Endothelial cell of umbilical vein (primary cell): ENCODE results near the gene CCDC188. TPM values are rescaled to one million over a fixed set of nuclear protein-coding genes. Genes with fewer than 3 reads are reported as not detected.

Experiments used
- BruUV-seq: library from RNA; stranded (reverse); fragments of 400-500 nt; replicated peaks from 2 replicates; lab custom pipeline; 2021; lab: Mats Ljungman, UMichigan
- CTCF ChIA-PET: fragments of 300-600, 350-600 bp; sonication (Branson Sonifier 250); formaldehyde crosslinking; loops from one replicate; lab custom pipeline; 2021; ENCODE audit warnings: antibody characterized with exemption, inconsistent platforms; lab: Charles Lee
- POLR2A ChIA-PET: fragments of 300-600, 350-600 bp; sonication (Branson Sonifier 250); formaldehyde crosslinking; loops from one replicate; lab custom pipeline; 2021; ENCODE audit warnings: antibody characterized with exemption, inconsistent platforms; lab: Charles Lee
- DNase-seq: peaks from one replicate; pipeline ENCODE4 v3.0.0-alpha.2; 2011; ENCODE audit warnings: low read depth, low spot score
- FAIRE-seq: peaks from 2 replicates; lab custom pipeline; 2011; peaks lifted over from hg19 to GRCh38; lab: Jason Lieb, UNC
- H2AFZ ChIP-seq: 2 replicates; pipeline ENCODE4 v1.6.0; 2012; ENCODE audit warnings: low read depth, low read length, control low read depth, inconsistent platforms
- H3K27ac ChIP-seq: 2 replicates; pipeline ENCODE4 v1.5.1; 2011; ENCODE audit warnings: low read depth, mild to moderate bottlenecking, control low read depth, low read length, moderate library complexity; ENCODE audit not compliant: insufficient read depth
- H3K27me3 ChIP-seq, 2 experiments: 2 replicates each; pipeline versions ENCODE4 v1.6.0 to v1.6.1; 2011; ENCODE audit warnings: low read length in 2 of 2, mixed read lengths in 1 of 2; ENCODE audit not compliant: control insufficient read depth in 2 of 2, insufficient read depth in 2 of 2
- H3K36me3 ChIP-seq, 2 experiments: 2 replicates in 1 of 2; 3 replicates in 1 of 2; pipeline ENCODE4 v1.5.1; 2011; ENCODE audit warnings: low read length in 2 of 2, mild to moderate bottlenecking in 1 of 2, moderate library complexity in 1 of 2; ENCODE audit not compliant: control insufficient read depth in 2 of 2, insufficient read depth in 2 of 2; ENCODE audit errors: extremely low read depth in 1 of 2
- H3K4me1 ChIP-seq: 3 replicates; pipeline ENCODE4 v1.5.1; 2011; ENCODE audit warnings: mild to moderate bottlenecking, low read length; ENCODE audit not compliant: control insufficient read depth, insufficient read depth; ENCODE audit errors: extremely low read depth
- H3K4me2 ChIP-seq: 2 replicates; pipeline ENCODE4 v1.6.1; 2011; ENCODE audit warnings: low read length, control low read depth, mixed read lengths; ENCODE audit not compliant: insufficient read depth
- H3K4me3 ChIP-seq, 3 experiments: fragments of 200-600 bp in 1 of 3; sonication (generic), shearing (Covaris generic) in 1 of 3; replicated peaks in 1 of 3; 2 replicates each; pipeline ENCODE4 v1.5.1; 2011 to 2016; ENCODE audit warnings: control low read depth in 3 of 3, low read length in 3 of 3, mild to moderate bottlenecking in 2 of 3, inconsistent platforms in 1 of 3, low read depth in 1 of 3, moderate library complexity in 1 of 3; ENCODE audit not compliant: insufficient read depth in 1 of 3
- H3K79me2 ChIP-seq: 2 replicates; pipeline ENCODE4 v1.6.0; 2012; ENCODE audit warnings: low read length, inconsistent platforms; ENCODE audit not compliant: control insufficient read depth, insufficient read depth
- H3K9ac ChIP-seq: replicated peaks from 2 replicates; pipeline ENCODE3; 2011; ENCODE audit warnings: low read length, control low read depth; ENCODE audit not compliant: insufficient read depth; ENCODE audit errors: extremely low read depth
- H3K9me1 ChIP-seq: replicated peaks from 3 replicates; pipeline ENCODE4 v1.6.0; 2011; ENCODE audit warnings: mild to moderate bottlenecking, low read length; ENCODE audit not compliant: control insufficient read depth, insufficient read depth; ENCODE audit errors: extremely low read depth
- H3K9me3 ChIP-seq: replicated peaks from 2 replicates; pipeline ENCODE4 v1.5.1; 2012; ENCODE audit warnings: low read length, inconsistent platforms; ENCODE audit not compliant: control insufficient read depth, insufficient read depth
- H4K20me1 ChIP-seq: replicated peaks from 2 replicates; pipeline ENCODE3; 2011; ENCODE audit warnings: mild to moderate bottlenecking, low read length; ENCODE audit not compliant: control insufficient read depth, insufficient read depth; ENCODE audit errors: extremely low read depth
- CTCF ChIP-seq, 2 donors: IDR thresholded peaks; 1 replicate in 1 of 2; 2 replicates in 1 of 2; pipeline ENCODE4 v1.5.1; 2011; ENCODE audit warnings: low read length in 2 of 2, mild to moderate bottlenecking in 2 of 2, moderate library complexity in 2 of 2, control low read depth in 1 of 2, inconsistent platforms in 1 of 2, low read depth in 1 of 2; ENCODE audit not compliant: insufficient read depth in 1 of 2; ENCODE audit errors: extremely low read depth in 1 of 2
- EZH2 ChIP-seq: IDR thresholded peaks from 2 replicates; pipeline ENCODE4 v1.6.1; 2012; ENCODE audit warnings: borderline replicate concordance, low read depth, mild to moderate bottlenecking, moderate library complexity, low read length, inconsistent platforms; ENCODE audit not compliant: severe bottlenecking
- FOS ChIP-seq: IDR thresholded peaks from 2 replicates; pipeline ENCODE4 v1.6.1; 2011; ENCODE audit warnings: mild to moderate bottlenecking, low read length, moderate library complexity, borderline replicate concordance; ENCODE audit not compliant: insufficient read depth
- GATA2 ChIP-seq: IDR thresholded peaks from 2 replicates; pipeline ENCODE4 v1.7.0; 2011; ENCODE audit warnings: low read depth, mild to moderate bottlenecking, moderate library complexity, mixed read lengths, low read length; ENCODE audit not compliant: insufficient read length, insufficient read depth
- JUN ChIP-seq: IDR thresholded peaks from 2 replicates; pipeline ENCODE4 v1.6.1; 2011; ENCODE audit warnings: borderline replicate concordance, low read depth; ENCODE audit not compliant: insufficient read length, insufficient read depth
- MAX ChIP-seq: IDR thresholded peaks from 2 replicates; pipeline ENCODE4 v1.6.1; 2011; ENCODE audit not compliant: insufficient read depth, insufficient read length
- MYC ChIP-seq: IDR thresholded peaks from one replicate; pipeline ENCODE4 v1.6.1; 2011; ENCODE audit warnings: mild to moderate bottlenecking, low read depth, low read length
- POLR2A ChIP-seq: IDR thresholded peaks from 2 replicates; pipeline ENCODE4 v1.6.1; 2012; ENCODE audit warnings: low read depth, mild to moderate bottlenecking, control low read depth, low read length
- POLR2AphosphoS5 ChIP-seq: IDR thresholded peaks from 2 replicates; pipeline ENCODE4 v1.6.1; 2012; ENCODE audit warnings: low read depth, mild to moderate bottlenecking, control low read depth, low read length, moderate library complexity; ENCODE audit not compliant: insufficient read depth
- dilution Hi-C: fragments of 300-500 bp; cut with MboI; formaldehyde crosslinking; loops from one replicate; pipeline ENCODE4 v1.15.0; 2019; ENCODE audit warnings: low sequenced_read_pairs; ENCODE audit not compliant: extremely low pct_ligation_motif_present
- intact Hi-C: fragments of 100-400 bp; cut with micrococcal nuclease; formaldehyde crosslinking; loops from one replicate; pipeline ENCODE4 v1.10.0; 2022
- polyA plus RNA-seq, 4 experiments: library from polyadenylated mRNA; depleted of rRNA in 3 of 4; stranded (reverse) in 3 of 4; unstranded in 1 of 4; fragments of >200 nt; gene quantifications; 2 replicates each; pipeline versions ENCODE4 v1.2.1 to v1.2.3, GENCODE V29; 2011 to 2012; ENCODE audit warnings: missing spikeins in 1 of 4
- total RNA-seq: library from RNA; stranded (reverse); gene quantifications from 2 replicates; pipeline ENCODE4 v1.2.3, GENCODE V29; 2021

Gene CCDC188
- total and polyA plus RNA-seq, 2 donors (not counting 3 experiments of a cell fraction or from before 2014, with no cell fraction given), result 9.4 to 9.8 TPM

GRCh38 chr22:20132686-20133246, 18.1 kb downstream of the CCDC188 start:
- Histone ChIP-seq H4K20me1 (no peaks in the 10 kb centered on the region), H3K4me1 (peaks cover 6% of the 10 kb centered on the region), H3K9ac (peak overlapping the region; percentile 71), H3K27me3 (no peaks in the 10 kb centered on the region), H3K79me2 (peaks cover 57% of the 10 kb centered on the region), H3K4me3 (peak overlapping the region; percentile 65 to 85 (median 69)), H2AFZ (no peak overlapping the region), H3K27ac (no peak overlapping the region), H3K4me2 (peak overlapping the region; percentile 45), H3K9me1 (no peaks in the 10 kb centered on the region), H3K9me3 (no peaks in the 10 kb centered on the region), H3K36me3 (no peaks in the 10 kb centered on the region)
- no TSS peak for BruUV-seq
- CTCF ChIA-PET, result no interaction called here
- POLR2A ChIA-PET, result no interaction called here
- FAIRE-seq, result no peak
- intact Hi-C loops (no loop called here), dilution Hi-C loops (no loop called here)
- no peak for DNase-seq
- TF ChIP-seq POLR2AphosphoS5 (no peak), FOS (no peak), JUN (no peak), GATA2 (no peak), MAX (no peak), POLR2A (no peak), MYC (no peak), EZH2 (no peak), CTCF (IDR thresholded peaks at IDR 0.05; ENCODE audit: extremely low read depth in 1 of 2, insufficient read depth in 1 of 2, low read depth in 1 of 2, low read length in 2 of 2) (no peak)
